ENCODE measurements around the gene HACE1.

HACE1 gene

GRCh38 chr6:104682722-104683643 lies 176.7 kb downstream of the HACE1 start:
- no peak overlapping the region for H3K27ac Mint-ChIP-seq
- H3K4me3 Mint-ChIP-seq: no peak overlapping the region
- H3K4me1 Mint-ChIP-seq: no peaks in the 10 kb centered on the region
- peaks cover 5% of the 10 kb centered on the region for H3K9me3 Mint-ChIP-seq
- ATAC-seq (ENCODE audit: low read depth): no peak
- peak; percentile 5 to 29 for DNase-seq (ENCODE audit: low spot score in 2 of 2)
- peaks cover 2% of the 10 kb centered on the region for H3K27me3 Mint-ChIP-seq
- H3K36me3 Mint-ChIP-seq: no peaks in the 10 kb centered on the region

- Mint-ChIP-seq H3K4me1 (no peaks in the 10 kb centered on the region), H3K27ac (no peak overlapping the region), H3K9me3 (peaks cover 5% of the 10 kb centered on the region), H3K36me3 (no peaks in the 10 kb centered on the region), H3K4me3 (no peak overlapping the region), H3K27me3 (peaks cover 2% of the 10 kb centered on the region)
- ATAC-seq (ENCODE audit: low read depth): no peak
- DNase-seq (ENCODE audit: low spot score in 2 of 2): no peak
These were observed 179.2 kb downstream of the HACE1 start for GRCh38 chr6:104680539-104680938.

- peaks cover 8% of the 10 kb centered on the region for H3K9me3 Mint-ChIP-seq
- H3K4me3 Mint-ChIP-seq: no peak overlapping the region
- ATAC-seq (ENCODE audit: low read depth) (no peak), DNase-seq (ENCODE audit: low spot score in 2 of 2) (no peak)
- no peaks in the 10 kb centered on the region for H3K36me3 Mint-ChIP-seq
- H3K27me3 Mint-ChIP-seq: peaks cover 2% of the 10 kb centered on the region
- no peaks in the 10 kb centered on the region for H3K4me1 Mint-ChIP-seq
- no peak overlapping the region for H3K27ac Mint-ChIP-seq
These were observed 179.7 kb downstream of the HACE1 start for GRCh38 chr6:104679971-104680370.

Measured in memory B cell (primary cell).